Measurements from ENCODE around the gene GPANK1. TPM values are rescaled to one million over a fixed set of nuclear protein-coding genes. Genes with fewer than 3 reads are reported as not detected.

GPANK1 gene
- total and polyA plus RNA-seq, 2 of the 13 experiments (the other 11 are each of a cell fraction or from before 2014, with no cell fraction given) = 15.4 to 22.8 TPM

- TF ChIP-seq PLSCR1 (CRISPR knock-in tag; IDR thresholded peaks at IDR 0.05; ENCODE audit: borderline replicate concordance) (no peak; the same call in 1 of the 2 replicates), E2F2 (CRISPR knock-in tag; IDR thresholded peaks at IDR 0.05; ENCODE audit: borderline replicate concordance) (no peak), ZNF343 (CRISPR knock-in tag; IDR thresholded peaks at IDR 0.05) (peak; percentile 99), ZNF768 (CRISPR knock-in tag; IDR thresholded peaks at IDR 0.05) (no peak), UBTF (CRISPR knock-in tag; IDR thresholded peaks at IDR 0.05) (peak; percentile 67; the same call in 1 of the 2 replicates), HOXA5 (CRISPR knock-in tag; IDR thresholded peaks at IDR 0.05) (peak; percentile 69; the same call in 1 of the 2 replicates), MAFF (IDR thresholded peaks at IDR 0.05; ENCODE audit: low read depth, low read length) (0 out of 2 replicates have a peak, but pooled peaks have one; percentile 9), E2F1 (CRISPR knock-in tag; IDR thresholded peaks at IDR 0.05) (peak; percentile 71), ZNF639 (CRISPR knock-in tag; conservative IDR thresholded peaks at IDR 0.05) (no peak; the same call in 1 of the 2 replicates), ARNTL (CRISPR knock-in tag; IDR thresholded peaks at IDR 0.05) (peak; percentile 71; the same call in 1 of the 2 replicates), ZNF234 (CRISPR knock-in tag; conservative IDR thresholded peaks at IDR 0.05) (no peak; the same call in 1 of the 2 replicates), ATF7 (IDR thresholded peaks at IDR 0.05) (peak; percentile 31), ATF7 (CRISPR knock-in tag; IDR thresholded peaks at IDR 0.05) (peak; percentile 42; the same call in 1 of the 2 replicates), ERF (CRISPR knock-in tag; IDR thresholded peaks at IDR 0.05) (peak; percentile 99), ZBTB44 (CRISPR knock-in tag; IDR thresholded peaks at IDR 0.05) (no peak), REPIN1 (CRISPR knock-in tag; IDR thresholded peaks at IDR 0.05; ENCODE audit: borderline replicate concordance, low read depth) (peak; percentile 96), ZNF451 (CRISPR knock-in tag; IDR thresholded peaks at IDR 0.05) (peak; percentile 79; the same call in 1 of the 2 replicates), ATF2 (CRISPR knock-in tag; IDR thresholded peaks at IDR 0.05) (peak; percentile 77)
Measured at GRCh38 chr6:31655349-31656237, 9.2 kb downstream of the GPANK1 start, which contains the start of gene APOM (continued).

Data from HepG2 (cell line).